ENCODE results near the gene PRR5.
A peak's percentile ranks its signal among the peaks of the same experiment; 100 is the strongest.
"Not testable (repeated sequence)": the region's sequence is repeated elsewhere in the genome, so short reads cannot be mapped to it uniquely, and the experiment has no call there.

Gene PRR5

DNA sequence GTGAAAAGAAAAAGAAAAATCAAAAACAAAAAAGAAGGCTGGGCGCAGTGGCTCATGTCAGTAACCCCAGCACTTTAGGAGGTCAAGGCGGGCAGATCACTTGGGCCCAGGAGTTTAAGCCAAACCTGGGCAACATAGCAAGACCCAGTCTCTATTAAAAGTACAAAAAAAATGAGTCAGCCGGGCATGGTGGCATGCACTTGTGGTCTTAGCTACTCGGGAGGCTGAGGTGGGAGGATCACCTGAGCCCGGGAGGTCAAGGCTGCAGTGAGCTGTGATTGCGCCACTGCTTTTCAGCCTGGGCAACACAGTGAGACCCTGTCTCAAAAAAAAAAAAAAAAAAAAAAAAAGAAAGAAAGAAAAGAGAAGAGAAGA is 26.0 kb upstream of the PRR5 start:
- not testable (repeated sequence) for DNase-seq

DNA sequence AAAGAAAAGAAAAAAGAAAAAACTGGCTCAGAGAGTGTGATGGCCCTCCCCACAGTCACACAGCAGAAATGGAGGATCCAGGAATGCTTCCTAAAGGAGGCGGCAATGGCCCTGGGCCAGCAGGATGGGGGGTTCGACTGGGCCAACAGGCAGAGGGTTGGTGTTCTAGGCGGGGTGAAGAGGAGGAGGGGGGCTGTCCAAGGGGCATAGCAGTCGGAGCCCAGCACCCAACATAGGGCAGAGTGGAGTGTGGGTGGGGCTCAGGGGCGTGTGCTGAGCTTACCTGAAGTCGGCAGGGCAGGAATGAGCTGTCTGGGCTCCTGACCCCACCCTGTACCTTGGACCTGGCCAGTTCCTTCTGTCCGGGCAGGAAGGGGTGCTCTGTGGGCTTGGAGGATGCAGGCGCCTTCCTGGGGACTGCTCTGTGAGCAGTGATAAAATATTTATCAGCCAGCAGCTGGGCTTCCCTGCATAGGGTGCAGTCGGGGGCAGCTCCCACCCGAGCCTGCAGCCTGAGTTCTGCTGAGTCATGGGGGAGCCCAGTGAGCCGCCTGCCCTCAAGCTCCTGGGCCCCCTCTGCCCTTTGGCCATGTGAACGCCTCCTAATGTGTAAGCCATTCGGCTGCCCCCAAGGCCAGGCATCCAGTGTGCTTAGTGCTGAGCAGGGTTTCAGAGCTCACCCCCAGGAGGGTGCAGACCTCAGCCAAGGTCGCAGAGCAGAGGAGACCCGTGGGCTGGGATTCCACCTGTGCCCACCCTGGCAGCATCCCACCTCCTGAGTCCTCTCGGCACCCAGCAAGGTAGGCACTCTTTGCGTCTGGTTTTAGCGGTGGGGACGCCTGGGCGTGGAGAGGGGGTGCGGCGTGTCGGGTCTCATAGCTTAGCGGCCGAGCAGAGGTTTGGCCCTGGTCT is 25.3 kb upstream of the PRR5 start:
- DNase-seq = no peak

- DNase-seq = no peak
Observed at GRCh38 chr22:44677353-44677840, 24.6 kb upstream of the PRR5 start.

GRCh38 chr22:44677871-44678555 is 24.0 kb upstream of the PRR5 start:
- no peak for DNase-seq

DNA sequence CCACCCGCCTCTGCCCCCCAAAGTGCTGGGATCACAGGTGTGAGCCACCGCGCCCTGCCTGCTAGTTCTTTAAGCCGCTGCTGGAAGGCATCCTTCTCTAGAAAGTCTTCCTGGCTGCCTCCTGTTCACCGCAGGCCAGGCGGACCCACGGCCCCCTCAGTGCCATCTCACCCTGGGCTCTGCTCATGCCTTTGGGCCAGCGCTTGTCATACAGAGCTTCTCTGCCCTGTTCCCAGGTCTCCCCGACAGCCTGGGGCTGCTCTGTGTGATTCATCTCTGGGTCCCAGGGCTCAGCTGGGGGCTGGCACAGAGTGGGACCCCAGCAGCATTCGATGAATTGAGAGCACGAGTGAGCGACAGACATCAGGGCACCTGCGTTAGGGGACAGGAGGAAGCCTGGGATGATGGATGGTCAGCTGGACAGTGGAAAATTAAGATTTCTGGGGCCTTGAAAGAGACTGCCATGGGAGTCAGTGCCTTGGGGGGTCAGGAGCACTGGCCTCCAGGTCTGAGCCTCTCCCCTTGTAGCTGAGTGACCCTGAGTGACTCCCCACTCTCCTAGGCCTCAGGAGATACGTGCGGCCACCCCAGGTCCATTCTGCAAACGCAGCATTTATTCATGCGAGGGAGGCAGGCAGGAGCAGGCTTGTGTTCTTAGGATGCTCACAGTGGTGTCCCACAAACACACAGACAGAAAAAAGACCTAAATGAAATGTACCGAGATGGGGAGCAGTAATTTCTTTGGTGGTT is 23.3 kb upstream of the PRR5 start:
- no peak for DNase-seq

DNA sequence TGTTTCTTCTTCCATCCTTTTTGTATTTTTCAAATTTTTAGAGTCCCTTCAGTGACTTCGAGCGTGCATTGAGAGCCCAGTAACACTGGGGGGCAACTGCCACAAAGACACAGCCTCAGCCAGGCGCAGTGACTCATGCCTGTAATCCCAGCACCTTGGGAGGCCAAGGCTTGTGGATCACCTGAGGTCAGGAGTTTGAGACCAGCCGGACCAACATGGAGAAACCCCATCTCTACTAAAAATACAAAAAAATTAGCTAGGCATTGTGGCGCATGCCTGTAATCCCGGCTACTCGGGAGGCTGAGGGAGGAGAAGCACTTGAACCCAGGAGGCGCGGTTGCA is 22.7 kb upstream of the PRR5 start:
- not testable (repeated sequence) for DNase-seq

GRCh38 chr22:44680058-44680457 is 21.9 kb upstream of the PRR5 start:
- DNase-seq = no peak

GRCh38 chr22:44680481-44680894 is 21.5 kb upstream of the PRR5 start:
- peak; percentile 55 for DNase-seq

- no peak for DNase-seq
Observed at GRCh38 chr22:44682556-44683168, 19.3 kb upstream of the PRR5 start.

DNA sequence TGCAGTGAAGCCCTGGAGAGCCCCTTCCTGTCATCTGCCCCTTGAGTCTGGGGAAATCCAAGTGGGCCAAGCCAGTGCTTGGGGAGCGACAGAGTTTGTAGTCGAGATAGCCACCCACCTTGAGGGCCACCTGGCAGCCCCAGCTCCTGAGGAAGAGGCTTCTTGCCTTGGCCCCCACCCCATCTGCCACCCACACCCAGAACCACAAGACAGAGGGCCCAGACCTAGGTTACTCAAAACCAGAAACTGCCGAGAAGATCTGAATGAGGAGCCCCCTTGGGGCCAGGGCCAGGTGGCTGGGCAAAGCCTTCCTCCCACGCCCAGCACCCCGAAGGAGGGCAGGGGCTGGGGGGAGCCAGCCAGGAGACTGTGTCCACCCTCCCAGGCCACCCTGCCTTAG is 18.8 kb upstream of the PRR5 start:
- DNase-seq = no peak

- no peak for DNase-seq
Observed at GRCh38 chr22:44683881-44684280, 18.1 kb upstream of the PRR5 start.

GRCh38 chr22:44684506-44685383 is 17.3 kb upstream of the PRR5 start:
- DNase-seq = peak; percentile 95

- DNase-seq = peak; percentile 86
Observed at GRCh38 chr22:44685384-44686056, 16.5 kb upstream of the PRR5 start.

DNA sequence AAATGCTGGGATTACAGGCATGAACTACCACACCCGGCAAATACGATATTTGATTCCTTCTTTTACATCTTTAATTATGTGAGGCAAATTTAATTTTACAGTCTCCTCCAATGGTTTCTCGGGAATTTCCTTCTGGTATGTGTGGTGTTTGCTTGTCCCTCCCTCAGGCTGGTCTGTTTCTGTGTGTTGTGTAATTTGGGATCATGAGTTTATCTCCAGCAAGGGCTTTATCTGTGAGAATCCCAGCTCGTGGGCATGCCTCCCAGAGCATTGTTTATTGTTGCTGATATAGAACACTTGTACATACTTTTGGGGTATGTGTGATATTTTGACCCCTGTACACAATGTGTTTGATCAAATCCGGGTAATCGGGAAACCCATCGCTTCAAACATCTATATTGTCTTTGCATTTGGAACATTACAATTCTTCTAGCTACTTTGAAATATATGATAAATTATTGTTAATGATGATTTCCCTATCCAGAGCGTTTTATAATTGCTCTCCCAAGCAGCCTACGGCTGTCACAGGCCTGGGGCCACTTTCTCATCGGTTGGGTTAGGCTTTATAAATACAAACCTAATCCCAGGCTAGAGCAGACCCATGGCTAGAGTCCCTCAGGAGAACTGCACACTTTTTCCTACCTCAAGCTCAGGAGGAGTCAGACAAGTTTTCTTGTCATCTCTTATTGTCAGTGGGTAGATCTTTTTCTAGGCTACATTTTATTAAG is 15.0 kb upstream of the PRR5 start:
- DNase-seq = no peak

DNA sequence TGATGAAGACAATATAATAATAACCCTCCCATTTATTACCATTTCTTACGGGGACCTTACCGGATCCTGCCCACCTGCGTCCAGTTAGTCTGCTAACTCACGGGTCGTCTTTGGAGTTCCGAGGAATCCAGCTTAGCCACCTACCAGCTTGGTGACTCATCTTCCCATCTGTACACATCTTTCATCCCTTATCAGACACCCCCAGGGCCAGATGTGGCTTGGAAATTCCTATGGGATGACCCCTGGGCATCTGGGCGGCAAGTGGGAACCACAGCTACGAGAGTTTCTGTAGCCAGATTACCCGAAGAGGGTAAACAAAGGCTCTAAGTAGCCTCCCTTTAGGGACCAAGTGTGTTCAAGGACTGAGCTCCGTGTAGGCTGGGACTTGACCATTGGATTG is 12.8 kb upstream of the PRR5 start:
- DNase-seq = no peak

DNA sequence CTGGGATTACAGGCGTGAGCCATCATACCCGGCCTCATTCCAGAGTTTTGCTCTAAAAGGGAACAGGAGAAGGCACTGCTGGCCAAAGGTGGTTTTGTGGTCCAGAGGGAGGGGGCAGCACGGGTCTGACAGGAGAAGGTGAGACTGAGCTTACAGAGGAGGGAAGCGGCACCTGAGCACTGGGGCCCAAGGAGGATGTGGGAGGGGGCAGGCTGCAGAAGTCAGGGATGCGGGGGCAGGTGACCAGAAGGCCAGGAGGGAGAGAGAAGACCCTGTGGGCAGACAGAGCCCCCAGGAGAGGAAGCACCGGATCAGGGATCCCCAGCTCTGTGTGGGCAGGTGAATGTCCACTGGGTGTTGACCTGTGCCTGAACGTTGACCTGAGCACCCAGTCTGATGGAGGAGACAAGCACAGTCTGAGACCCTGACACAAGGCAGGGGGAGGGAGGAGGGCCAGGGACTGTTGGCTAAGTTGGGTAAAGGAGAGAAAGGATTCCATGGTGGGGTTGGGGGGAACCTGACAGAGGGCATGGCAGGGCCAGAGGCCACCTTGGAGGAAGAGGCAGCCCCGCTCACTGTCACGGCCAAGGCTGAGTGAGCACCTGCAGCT is 12.0 kb upstream of the PRR5 start:
- DNase-seq = no peak

GRCh38 chr22:44691796-44692661 is 10.0 kb upstream of the PRR5 start:
- no peak for DNase-seq

DNA sequence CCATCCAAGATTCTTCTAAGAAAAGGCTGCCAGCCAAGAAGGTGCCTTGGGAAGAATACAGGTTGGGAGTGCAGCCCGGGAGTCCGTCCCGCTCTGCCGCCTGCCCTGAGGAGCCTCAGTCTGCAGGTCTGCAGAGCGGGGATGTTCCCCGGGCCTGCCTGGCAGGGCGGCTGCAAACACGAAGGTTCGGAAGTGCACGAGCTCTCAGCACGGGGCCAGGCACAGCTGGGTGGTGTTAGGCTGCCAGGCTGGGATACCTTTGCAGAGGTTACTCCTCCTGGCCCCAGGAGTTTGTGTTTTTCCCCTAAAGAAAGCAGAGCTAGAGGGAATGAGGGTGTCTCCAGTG is 9.4 kb upstream of the PRR5 start:
- no peak for DNase-seq

DNA sequence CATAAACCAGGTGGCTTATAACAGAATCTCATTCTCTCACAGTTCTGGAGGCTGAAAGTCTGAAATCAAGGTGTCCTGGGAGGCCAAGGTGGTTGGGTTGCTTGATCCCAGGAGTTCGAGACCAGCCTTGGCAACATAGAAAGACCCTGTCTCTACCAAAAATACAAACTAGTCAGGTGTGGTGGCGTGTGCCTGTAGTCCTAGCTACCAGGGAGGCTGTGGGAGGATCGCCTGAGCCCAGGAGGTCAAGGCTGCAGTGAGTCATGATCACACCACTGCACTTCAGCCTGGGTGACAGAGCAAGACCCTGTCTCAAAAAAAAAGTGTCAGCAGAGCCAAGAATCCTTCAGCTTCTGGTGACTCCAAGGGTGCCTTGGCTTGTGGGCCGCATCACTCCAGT is 8.9 kb upstream of the PRR5 start:
- no peak for DNase-seq

All from RPMI8226 (cell line).